ENCODE results near the gene EIF2A.

GRCh38 chr3:150599611-150600297, 53.2 kb downstream of the EIF2A start:
- TF ChIP-seq CTCF (conservative IDR thresholded peaks at IDR 0.05) (no peak), ZFX (IDR thresholded peaks at IDR 0.05) (no peak)

All from C4-2B (cell line).